ENCODE data around the gene MPL.

The MPL gene

DNA sequence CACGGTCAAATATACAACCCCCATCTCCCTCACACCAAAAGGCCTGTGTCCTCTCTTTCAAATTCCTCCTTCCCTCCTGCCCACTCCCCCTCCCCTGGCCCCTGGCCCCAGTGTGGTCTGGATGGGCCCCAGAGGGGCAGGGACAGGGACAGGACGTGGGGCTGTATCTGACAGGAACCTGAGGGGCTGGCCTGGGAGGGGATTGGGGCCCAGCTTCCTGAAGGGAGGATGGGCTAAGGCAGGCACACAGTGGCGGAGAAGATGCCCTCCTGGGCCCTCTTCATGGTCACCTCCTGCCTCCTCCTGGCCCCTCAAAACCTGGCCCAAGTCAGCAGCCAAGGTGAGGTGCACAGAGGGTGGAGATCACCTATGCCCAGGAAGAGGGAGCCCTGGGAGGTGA is at the start of gene MPL:
Gene MPL, plus strand, starts transcription at position 231 of the 400 bp plus-strand sequence. Its CDS starts 31 bp downstream, at position 262.
- DNase-seq (ENCODE audit: low spot score) = no peak

- no peak for DNase-seq (ENCODE audit: low spot score)
Observed at GRCh38 chr1:43288058-43288784, 49.4 kb upstream of the MPL start.

DNA sequence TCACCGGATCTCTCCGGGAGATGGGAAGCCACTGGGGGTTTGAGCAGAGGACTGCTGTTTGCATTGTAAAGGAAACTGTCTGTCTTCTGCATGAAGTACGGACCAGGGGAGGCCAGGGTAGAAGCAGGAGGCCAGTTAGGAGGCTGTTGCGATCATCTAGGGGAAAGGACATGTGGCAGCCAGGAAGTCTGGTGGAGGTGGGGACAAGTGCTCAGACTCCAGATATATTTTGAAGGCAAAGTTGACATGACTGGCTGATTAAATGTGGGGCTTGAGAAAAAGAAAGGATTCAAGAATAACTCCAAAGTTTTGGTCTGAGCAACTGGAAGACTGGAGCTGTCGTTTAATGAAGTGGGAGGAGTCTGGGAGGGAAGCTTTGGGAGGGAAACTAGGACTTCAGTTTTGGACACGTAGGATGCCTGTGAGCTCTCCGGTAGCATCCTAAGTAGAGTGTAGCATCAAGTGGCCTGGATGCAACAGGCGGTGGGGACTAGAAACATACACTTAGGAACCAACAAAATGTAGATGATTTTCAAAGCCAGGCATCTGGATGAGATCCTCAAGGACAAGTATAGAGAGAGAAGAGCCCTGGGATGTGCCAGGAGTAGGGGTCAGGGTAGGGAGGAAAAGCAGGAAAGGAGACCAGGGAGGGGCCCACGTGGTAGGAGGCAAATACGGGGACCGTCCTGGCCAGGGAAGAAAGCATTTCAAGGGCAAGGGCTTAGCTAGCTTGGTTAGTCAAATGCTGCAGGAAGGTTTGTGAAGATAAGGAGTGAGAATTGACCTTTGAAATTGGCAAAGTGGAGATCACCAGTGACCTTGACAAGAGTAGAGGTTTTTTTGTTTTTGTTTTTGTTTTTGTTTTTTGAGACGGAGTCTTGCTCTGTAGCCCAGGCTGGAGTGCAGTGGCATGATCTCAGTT is 48.6 kb upstream of the MPL start:
- no peak for DNase-seq (ENCODE audit: low spot score)

- DNase-seq (ENCODE audit: low spot score) = no peak
Observed at GRCh38 chr1:43292216-43292615, 45.4 kb upstream of the MPL start.

DNA sequence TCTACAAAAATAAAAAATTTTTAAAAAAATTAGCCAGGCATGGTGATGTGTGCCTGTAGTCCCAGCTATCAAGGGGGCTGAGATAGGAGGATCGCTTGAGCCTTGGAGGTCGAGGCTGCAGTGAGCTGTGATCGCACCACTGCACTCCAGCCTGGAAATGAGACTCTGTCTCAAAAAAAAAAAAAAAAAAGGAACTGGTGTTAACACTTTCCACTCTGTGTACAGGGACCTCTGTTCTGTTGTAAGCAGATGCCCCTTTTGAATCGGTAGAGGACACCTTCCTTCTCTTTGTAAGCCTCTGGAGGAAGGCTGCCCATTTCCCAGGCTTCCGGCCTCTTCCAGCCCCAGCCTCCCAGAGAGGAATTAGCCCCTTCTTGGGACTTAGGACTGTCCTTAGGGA is 44.9 kb upstream of the MPL start:
- DNase-seq (ENCODE audit: low spot score) = no peak

DNA sequence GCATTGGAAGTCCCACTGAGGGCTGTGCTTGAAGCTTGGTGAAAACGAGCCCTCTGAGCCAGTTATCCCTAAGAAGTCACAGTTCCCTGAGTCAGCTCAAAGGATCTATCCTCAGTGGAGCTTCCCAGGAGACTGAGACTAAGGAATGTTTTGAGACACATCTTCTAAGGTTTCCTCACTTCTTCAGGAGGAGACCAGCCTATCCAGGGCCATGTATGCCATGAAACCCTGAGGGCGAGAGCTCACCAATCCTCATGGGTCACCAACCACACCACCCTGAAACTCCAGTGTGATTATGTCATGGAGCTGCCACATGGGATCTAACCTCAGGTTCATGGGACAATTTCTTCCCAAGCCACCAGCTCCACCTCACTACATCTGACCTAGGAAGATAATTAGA is 44.4 kb upstream of the MPL start:
- no peak for DNase-seq (ENCODE audit: low spot score)

DNA sequence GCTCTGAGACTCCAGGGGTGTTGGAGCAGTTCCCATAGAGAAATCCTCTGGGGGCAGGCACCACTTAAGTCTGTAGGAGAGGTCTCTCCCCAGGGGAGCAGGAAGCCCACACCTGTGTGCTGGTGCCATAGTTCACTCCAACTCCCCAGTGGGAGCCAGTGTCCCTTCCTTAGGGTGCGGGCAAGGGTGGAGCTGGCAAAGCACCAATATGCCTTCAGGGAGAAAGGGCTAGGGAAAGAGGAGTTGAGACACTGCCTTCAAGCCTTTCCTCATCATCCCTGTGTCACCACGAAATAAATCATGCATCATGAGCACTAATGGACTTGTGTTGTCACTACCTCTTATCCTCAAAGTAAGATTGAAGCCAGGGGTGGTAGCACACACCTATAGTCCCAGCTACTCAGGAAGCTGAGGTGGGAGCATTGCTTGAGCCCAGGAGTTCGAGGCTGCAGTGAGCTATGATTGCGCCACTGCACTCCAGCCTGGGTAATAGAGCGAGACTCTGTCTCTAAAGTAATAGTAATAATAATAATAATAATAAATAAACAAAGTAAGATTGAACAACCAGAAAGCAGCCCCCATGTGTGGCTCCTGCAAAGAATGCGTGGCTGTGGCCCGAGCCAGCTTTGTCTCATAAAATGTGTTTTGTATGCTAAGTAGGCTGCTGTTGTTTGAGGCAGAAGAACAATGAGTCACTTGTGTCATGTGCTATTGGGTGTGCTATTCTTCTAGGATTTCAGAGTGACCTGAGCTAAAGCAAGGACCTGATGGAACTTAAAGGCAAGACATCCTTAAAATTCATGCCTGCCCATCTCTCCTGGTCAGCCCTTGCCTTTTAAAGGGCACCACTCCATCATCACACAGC is 43.5 kb upstream of the MPL start:
- DNase-seq (ENCODE audit: low spot score) = no peak

DNA sequence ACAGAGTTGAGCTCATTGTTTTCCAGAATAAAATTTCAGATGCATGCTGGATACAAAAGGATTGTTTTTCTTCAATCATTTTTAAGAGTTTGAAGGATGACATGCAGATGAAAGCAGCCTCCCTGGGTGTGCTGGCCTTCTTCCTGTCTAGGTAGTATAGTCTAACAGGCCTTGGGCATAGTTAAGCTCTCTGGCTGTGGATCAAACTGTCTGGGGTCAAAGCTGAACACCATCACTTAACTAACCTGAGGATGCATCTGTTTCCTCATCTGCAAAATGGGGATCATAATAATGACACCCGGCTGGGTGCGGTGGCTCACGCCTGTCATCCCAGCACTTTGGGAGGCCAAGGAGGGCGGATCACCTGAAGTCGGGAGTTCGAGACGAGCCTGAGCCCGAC is 42.9 kb upstream of the MPL start:
- no peak for DNase-seq (ENCODE audit: low spot score)

GRCh38 chr1:43296207-43296606 is 41.4 kb upstream of the MPL start:
- DNase-seq (ENCODE audit: low spot score) = no peak

DNA sequence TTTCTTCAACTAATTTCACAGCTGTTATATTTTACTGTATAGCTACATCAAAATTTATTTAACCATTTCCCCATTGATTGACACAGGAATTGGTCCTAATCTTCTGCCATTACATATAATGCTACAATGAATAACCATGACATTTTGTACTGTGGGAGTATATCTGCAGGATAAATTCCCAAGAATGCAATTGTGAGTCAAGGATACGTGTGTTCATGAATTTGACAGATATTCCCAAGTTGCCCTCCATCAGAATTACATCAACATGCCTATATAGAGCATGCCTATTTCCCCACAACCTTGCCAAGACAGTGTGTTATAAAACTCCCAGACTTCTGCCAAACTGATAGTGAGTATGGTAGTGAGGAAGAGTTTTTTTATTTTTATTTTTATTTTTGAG is 39.6 kb upstream of the MPL start:
- DNase-seq (ENCODE audit: low spot score) = no peak

DNA sequence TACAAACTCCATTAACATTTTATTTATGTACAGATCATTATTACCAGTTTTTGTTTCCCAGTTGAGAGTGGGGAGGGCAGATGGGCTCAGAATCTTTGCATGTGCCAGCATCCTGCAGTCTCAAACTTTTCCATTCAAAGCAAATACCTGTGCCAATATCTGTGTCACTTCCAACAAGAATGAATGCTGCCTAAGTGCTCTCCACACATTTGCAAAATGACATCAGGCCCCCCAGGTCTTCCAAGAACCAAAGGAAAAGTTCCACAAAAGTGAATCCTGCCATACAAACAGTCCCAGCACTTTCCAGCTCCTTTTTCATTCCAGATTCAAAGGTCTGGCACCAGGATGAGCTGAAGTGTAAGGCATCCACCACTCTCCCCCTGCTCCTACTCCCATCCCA is 38.5 kb upstream of the MPL start:
- DNase-seq (ENCODE audit: low spot score) = no peak

GRCh38 chr1:43300378-43301094 is 37.1 kb upstream of the MPL start, which contains the start of gene TIE1:
TIE1 (plus strand) TSS chr1:43300982; CDS start chr1:43301072, 90 bp downstream.
- no peak for DNase-seq (ENCODE audit: low spot score)

GRCh38 chr1:43302201-43302600 is 35.4 kb upstream of the MPL start:
- no peak for DNase-seq (ENCODE audit: low spot score)

- DNase-seq (ENCODE audit: low spot score) = no peak
Observed at GRCh38 chr1:43302721-43303470, 34.7 kb upstream of the MPL start.

DNA sequence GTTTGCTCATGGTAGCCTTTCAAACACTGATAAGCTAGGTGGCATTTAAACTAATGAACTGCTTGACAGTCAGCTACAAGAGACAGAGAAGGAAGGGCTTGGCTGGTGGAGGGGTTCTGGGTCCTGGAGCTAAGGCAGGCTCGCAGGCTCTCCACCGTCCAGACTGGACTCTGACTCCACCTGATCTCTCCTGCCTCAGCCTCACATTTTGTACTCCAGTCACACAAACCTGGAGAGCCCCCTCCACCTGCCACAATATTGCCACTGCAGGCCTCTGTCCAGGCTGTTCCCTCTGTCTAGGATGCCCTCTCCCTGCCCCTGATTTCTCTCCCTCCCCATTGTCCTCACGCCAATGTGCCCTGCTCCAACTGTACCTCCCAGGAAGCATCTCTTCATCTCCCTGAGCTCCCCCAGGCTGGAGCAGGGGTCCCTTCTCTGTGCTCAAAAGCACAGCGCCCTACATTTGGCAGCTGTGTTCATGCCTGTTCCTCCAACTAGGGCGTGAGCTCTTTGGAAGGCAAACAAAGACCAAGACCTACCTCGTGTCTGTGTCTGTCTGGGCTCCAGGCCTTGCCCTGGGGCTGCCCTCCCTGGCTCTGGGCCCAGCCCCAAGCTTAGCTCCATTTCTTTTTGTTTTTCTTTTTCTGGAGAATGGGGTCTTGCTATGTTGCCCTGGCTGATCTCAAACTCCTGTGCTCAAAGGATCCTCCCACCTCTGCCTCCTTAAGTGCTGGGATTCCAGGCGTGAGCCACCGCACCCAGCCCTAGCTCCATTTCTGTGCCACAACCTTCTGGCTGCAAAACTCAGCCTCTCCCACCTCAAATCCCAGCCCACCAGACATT is 33.9 kb upstream of the MPL start:
- DNase-seq (ENCODE audit: low spot score) = no peak

DNA sequence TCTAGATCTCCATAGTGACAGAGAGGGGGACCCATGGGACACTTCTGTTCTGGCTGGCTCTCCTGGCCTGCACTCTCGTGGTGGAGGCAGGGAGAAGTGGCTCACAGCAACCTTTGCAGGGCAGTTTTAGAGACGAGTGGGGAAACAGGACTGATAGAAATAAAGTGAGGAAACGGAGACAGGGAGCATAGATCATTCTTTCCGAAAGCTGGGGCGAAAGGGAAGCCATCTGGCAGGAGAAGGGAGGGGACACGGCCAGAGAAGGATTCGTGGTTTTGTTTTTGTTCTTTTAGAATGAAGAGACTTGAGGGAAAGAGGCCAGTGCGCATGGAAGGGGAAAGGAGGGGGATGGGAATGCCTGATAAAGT is 33.3 kb upstream of the MPL start:
- no peak for DNase-seq (ENCODE audit: low spot score)

DNA sequence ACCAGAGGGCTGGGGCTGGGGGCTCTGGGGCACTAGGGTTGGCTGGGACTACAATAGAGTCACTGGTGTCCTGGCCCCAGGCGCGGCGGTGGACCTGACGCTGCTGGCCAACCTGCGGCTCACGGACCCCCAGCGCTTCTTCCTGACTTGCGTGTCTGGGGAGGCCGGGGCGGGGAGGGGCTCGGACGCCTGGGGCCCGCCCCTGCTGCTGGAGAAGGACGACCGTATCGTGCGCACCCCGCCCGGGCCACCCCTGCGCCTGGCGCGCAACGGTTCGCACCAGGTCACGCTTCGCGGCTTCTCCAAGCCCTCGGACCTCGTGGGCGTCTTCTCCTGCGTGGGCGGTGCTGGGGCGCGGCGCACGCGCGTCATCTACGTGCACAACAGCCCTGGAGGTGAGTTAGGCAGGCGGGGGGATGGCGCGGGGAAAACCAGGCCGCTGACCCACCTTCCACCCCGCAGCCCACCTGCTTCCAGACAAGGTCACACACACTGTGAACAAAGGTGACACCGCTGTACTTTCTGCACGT is 32.8 kb upstream of the MPL start:
- DNase-seq (ENCODE audit: low spot score) = no peak

DNA sequence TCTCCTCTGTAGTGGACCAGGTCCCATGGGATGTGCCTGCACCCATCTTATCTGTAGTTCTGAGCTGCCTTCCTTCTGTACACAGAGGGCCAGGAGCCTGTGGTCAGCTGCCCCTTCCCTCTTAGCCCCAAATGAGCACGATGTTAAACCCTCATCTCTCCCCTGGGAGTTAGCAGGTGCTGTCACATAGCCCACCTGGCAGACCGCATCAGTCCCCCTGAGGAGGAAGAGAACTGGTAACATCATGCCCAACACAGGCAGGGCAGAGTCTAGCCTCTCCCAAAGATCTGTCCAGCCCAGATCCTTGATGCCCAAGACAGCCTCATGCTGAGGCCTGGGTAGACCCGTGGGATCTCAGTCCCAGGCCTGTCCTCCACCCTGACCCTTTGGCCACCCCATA is 32.2 kb upstream of the MPL start:
- no peak for DNase-seq (ENCODE audit: low spot score)

- no peak for DNase-seq (ENCODE audit: low spot score)
Observed at GRCh38 chr1:43305926-43306687, 31.5 kb upstream of the MPL start.

Data from AG08396 (cell line).